ENCODE results near the gene SLC1A2.

GRCh38 chr11:35363854-35364780 is 55.2 kb downstream of the SLC1A2 start:
- TF ChIP-seq CTCF (IDR thresholded peaks at IDR 0.05) (no peak), POLR2A (IDR thresholded peaks at IDR 0.05) (no peak)
